Measurements from ENCODE around the gene CHODL.

CHODL gene

DNA sequence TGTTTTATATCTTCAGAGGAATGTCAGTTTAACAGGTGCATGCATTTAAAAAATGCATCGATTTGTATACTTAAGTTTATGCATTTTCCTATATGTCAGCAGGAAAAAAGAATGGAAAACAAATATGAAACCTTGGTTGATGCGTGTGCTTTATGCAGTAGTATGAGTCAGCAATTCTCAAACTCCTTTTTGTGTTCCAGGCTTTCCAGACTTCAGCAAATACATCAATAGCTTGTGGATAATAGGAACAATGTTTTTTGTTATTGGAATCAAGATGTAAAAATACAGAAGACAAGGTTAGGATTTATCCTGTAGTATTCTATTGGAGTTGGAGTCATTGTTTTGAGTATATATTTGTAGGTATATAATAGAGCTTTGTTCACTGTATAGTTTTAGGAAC lies 45.2 kb downstream of the CHODL start:
- DNase-seq (ENCODE audit: low spot score): no peak

DNA sequence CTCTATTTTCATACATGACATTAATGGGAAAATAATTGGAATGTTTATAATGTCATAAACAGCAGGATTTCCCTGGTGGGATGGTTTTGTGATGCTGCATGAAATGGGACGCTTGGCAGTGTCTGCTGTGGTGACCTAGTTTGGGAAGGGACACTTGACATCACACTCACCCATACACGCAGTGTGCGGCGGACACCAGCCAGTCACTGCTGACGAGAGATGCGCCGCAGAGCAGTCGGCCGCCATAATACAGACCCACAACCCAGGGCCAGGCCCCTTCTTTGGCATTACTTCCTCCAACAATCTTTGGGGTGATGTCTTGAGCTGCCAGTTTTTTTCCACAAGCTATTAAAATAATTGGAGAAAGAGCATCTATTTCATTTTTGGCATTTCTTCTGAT lies 49.5 kb downstream of the CHODL start:
- DNase-seq (ENCODE audit: low spot score): no peak

DNA sequence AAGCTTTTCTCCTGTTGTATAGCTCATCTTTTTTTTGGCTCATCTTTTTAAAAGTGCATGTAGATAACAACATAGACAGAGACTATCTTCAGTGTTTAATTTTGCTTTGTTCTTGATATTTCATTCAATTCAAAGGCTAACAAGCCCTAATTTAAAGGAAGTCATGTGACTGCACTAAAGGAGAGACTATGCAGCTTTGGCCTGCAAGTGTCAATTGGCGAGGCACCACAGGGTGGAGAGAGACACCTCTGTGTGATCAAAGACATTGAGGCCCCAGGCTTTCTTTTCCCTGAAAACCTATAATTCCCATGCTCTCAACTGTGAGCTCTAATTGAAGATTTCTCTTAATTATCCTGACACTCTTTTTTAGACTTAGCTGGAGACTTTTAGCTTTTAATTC lies 53.6 kb downstream of the CHODL start:
- no peak for DNase-seq (ENCODE audit: low spot score)

All from CD4-positive, alpha-beta T cell treated with Interleukin-2 at 100 ng/mL for 4 hours (primary cell).